HG03442 (cell line): ENCODE results near the gene SHF.

Experiments used
- ATAC-seq: cut with Tn5 transposase; IDR thresholded peaks from one replicate; pipeline ENCODE4 v1.9.1; 2021; ENCODE audit warnings: mild to moderate bottlenecking, moderate library complexity; ENCODE audit not compliant: unreplicated experiment

The SHF gene

DNA sequence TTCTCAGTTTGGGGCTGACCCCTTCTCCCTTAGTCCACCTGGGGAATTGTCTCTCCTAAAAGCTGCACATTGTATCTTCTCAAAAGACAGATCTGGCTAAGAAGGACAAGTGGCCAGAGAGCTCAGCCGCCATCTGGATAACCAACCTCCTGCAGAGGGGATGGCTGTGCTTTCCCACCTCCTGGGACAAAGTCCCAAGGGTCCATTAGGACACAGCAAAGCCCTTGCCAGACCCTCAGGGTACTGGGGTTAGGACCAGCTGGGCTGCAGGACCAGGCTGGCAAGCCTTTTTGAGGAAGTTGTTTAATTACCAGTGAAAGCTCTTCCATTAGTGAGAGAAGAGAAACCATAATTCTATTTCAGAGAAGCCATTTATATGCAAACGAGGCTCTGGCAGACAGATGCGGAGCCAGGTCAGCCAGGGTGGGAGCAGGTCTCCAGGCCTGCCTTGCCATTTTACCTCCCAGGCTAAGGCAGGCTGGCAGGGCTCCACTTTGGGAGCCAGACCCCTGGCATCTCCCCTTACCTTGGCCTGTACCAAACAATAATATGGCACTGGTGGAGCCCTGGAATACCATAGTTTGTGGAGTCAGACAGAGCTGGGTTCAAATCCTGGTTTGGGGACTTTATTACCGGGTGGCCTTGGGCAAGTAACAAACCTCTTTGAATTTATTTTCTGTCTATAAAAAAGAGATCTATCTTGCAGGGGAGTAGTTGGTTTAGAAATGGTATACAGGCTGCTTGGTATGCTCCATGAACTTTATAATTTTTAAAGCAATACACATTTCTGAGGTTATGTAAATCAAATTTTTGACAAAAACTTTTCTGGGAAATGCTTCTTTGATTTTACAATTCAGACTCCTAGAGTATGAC, 17.9 kb downstream of the SHF start:
- no peak for ATAC-seq

DNA sequence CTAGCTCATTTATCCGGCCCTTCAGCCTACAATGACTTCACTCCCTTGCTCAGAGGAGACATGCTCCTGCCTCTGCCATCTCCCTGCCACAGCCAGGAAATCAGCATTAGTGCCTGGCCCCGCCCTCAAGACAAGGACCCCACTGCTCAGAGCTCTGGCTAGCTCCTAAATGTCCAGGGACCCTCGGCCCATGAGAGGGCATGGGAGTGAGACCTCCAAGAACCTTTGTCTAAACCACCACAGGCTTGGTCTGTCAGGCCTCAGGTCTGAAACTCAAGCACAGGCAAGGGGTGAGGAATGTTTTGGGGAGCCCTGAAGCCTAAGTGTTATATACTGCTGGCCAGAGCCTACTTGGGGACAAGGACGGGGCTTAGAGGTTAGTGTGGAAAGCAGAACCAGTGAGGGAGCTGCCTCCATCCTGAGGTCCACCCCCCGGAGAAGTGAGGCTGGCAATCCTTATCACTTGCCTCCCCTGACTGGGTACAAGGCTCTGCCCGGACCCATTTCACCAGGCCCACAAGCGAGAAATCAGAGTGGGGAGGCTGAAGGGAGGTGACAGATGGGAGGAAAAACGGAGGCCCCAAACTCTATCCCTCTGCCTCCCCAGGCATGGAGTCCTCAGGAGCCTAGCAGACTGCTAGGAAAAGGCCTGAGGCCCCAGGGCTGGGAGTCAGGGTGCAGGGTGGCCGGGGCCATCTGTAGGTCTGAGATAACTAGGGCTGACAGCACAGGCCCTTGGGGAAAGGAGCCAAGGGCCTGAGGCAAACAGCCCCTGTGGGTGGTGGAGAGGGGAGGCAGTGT, 18.8 kb downstream of the SHF start:
- ATAC-seq, result no peak

DNA sequence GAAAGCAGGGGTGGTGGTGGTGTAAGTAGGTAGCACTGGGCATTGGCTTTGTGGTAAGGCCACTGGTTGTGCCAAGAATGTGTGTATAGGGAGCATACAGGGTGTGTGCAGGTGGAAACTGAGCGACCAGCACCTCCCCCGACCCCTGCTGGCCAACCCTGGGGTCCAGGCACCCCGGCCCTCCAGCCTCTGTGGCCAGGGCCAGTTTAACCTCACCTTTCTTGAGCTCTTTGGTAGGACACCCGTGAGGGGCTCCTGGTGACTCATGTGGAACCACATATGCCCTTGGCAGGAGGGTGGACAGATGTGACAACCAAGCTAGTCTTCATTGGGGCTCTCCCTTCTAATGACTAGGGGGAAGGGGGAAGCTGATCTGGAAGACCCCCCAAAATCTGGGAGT, 19.5 kb downstream of the SHF start:
- ATAC-seq, result no peak

DNA sequence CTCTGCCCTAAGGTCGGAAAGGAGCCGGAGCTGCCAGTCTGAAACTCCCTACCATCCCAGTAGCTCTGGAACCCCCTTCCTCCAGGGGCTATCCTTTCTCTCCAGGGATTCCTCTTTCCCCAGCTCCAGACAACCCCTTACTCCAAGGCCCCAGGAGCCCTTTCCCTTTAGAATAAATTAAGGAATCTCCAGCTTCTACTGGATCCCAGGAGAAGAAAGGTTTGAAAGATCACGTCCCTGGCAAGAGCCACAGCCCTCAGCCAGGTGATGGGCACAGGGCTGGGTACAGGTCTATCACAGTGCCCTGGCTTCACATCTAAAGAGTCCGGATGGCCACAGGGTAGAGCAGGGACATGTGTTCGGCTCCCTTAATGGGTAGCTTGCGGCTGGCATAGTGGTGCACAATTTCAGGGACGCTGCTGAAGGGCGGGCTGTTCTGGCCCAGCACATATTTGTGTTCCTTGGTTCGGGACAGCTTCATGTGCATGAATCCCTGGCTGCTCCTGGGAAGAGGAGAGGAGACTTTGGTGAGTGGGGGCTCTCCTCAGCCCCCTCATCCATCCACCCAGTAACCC, 20.0 kb downstream of the SHF start:
- ATAC-seq, result no peak

DNA sequence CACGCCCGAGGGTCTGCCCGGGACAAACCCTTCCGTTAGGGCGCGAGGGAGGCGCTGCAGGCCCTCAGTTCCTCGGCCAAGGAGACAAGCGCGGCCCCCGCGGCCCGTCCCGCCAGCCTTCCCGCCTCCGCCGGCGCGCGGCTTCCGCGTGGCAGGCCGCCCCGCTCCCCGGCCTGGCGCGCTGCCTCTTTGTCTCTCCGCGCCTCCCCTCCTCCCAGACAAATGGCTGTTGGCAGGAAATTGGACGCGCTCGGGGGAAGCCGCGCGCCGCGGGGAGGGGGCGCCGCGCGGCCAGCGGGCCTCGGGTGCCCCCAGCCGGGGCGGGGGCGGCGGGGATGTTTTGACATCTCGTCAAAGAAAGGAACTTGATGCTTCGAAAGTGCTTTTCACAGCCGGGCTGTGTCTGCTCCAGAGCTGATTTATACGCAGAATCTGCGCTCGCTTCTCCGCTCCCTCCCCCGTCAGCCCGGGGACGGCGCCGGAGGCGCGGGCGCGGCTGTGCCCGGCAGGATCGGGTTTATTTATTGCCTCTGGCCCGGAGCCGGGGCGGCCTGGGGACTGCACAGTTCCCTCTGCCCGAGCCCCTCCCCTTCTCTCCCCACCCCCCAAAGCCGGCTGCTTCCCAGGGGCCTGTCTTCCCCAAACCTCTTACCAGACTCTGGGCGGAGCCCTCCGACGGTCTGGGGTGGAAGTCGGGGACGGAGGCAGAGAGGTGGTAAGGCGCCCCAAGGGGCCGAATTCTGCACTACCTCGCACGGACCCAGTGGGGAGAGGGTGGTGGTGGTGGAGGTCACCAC, 20.7 kb downstream of the SHF start:
- ATAC-seq, result peak; percentile 88

DNA sequence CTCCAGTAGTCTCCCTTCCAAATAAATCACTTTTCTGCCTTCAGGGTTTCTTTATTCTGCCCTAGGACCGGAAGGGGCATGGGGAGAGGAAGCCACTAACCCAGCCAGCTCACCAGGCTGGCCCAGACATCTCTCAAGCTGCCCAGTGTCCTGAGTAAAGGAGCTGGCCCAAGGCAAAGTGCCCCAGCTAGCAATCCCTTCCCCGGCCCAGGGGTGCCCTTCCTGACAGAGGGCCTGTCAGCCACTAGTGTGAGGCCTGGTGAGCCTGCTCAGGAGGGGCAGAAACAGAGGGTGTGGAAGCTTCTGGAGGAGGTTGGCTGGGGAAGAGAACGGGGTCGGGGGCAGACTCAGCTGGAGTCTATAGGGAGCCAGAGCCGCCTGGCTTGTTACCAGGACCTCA, 22.2 kb downstream of the SHF start:
- ATAC-seq, result no peak

DNA sequence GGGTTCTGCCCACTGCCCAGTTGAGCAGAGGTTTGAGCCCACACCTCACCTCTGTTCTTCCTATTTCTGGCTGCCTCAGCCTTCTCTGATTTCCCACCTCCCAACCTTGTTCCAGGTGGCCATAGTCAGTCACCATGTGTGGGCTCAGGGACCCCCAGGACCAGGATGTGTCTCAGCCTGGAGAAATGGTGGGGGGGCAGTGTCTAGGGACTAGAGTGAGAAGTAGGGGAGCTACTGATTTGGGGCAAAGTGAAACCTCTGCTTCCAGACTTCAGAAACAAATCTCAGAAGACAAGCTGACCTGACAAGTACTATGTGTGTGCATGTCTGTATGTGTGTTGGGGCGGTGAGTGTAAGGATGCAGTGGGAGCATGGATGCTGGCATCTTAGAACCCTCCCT, 22.9 kb downstream of the SHF start:
- ATAC-seq, result no peak

DNA sequence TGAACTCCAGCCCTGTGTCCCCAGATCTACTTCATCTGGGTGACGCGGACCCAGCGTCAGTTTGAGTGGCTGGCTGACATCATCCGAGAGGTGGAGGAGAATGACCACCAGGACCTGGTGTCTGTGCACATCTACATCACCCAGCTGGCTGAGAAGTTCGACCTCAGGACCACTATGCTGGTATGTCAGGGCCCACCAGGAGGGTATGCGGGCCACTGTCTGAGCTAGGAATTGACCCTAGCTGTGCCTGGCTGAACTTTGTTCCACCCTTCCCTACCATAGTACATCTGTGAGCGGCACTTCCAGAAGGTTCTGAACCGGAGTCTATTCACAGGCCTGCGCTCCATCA, 24.3 kb downstream of the SHF start:
- ATAC-seq, result no peak

DNA sequence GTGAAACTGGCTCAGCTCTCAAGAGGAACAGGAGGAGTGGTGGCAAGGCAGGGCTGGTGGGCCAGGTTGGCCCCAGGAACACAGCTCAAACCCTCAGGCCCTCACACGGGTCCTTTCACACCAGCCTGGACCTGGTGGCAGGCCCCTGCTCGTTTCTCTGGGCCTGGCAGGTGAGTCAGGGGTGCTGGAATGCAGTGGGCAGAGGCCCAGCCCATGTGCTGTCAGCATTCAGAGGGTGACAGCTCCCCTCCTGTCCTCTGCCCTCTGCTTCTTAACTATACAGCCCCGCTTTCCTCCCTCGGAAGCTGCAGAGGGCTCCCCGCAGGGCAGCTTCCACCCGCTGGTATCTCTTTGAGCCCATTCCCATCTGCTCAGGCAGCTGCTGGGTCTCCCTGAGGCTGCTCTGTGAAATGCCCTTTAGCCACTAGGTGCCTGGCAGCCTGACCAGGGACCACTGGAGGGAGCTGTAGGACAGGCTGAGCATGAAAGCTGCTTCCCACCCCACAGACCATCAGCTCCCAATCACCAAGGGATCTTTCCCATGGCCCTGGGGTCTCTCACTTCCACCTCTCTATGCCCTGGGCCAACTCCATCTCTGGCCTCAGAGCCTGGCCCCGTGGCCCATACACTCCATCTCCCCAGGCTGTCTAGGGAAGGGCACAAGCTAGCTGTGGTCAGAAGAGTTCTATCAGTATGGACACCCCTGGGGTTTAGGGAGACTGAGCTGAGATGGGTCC, 24.8 kb downstream of the SHF start:
- peak; percentile 42 for ATAC-seq

DNA sequence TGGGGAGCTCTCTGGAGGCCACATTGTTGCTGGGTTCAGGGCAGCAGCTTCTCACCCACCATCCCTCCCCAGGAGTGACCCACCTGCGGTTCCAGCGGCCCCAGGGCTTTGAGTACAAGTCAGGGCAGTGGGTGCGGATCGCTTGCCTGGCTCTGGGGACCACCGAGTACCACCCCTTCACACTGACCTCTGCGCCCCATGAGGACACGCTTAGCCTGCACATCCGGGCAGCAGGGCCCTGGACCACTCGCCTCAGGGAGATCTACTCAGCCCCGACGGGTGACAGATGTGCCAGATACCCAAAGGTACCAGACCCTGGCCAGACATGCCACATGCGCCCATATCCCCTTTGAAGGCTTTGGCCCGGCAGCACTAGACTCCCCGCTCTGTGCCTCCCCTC, 26.1 kb downstream of the SHF start:
- no peak for ATAC-seq

DNA sequence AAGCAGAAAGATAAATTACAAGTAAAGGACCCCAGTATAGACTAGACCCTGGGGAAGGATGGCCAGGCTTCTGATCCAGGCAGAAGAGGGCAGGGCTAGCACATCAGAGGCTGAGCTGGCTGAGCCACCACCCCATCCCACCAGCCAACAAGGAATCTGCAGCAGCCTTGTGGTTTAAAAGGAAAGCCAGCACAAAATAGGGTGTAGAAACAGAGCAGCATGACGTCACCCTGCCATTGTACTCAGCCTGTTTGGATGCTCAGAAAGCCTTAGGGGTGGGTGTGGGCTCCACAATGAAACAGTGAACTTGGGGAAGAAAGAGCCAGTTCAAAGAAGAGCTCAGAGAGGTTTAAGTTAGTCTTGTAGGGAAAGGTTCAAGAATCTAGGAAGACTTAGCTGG, 29.8 kb downstream of the SHF start:
- ATAC-seq, result no peak

DNA sequence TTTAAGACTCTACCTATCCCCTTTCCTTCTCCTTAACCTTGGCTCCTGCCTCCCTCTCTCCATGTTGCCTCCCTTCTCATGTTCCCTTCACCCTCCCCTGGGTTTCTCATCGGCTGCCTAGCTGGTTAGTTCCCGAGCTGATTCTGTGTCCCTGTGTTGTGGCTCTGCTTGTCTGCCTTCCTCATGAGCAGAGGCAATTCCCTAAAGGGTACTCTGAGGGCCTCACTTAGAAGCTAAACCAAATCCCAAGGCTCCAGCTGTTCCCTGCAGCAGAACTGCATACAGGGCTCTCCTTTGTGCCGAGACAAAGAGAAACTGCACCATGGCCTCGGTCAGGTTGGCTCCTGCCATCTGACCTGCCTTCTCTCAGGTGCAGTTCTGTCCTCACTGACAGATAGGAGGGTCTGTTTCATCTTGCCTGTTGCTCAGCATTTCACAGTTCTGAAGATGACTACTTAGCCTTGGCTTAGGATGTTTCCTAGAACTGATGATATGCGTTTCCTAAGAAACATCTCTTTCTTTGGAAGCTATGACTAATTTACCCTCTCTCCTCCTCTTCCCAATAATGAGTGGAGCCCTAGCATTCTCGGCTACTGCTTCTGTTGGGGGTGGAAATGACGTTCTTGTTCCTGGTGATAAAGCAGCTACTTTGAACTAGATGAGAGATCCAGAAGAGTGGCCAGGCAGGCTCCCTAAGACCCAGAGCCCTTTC, 30.9 kb downstream of the SHF start:
- ATAC-seq, result no peak

DNA sequence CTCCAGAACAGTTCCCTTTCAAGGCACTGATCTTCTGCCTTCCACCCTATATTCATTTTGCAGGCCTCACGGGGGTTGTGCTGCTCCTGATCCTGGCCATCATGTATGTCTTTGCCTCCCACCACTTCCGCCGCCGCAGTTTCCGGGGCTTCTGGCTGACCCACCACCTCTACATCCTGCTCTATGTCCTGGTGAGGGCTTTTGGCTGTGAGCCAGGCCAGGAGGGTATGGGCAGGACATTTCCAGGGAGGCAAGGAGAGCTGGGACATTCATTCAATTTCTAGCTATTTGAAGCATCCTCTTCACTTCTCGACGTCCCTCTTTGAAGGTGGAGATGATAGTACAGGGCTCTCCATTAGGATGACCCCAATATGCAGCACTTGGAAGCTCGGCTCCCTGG, 32.0 kb downstream of the SHF start:
- ATAC-seq, result no peak

DNA sequence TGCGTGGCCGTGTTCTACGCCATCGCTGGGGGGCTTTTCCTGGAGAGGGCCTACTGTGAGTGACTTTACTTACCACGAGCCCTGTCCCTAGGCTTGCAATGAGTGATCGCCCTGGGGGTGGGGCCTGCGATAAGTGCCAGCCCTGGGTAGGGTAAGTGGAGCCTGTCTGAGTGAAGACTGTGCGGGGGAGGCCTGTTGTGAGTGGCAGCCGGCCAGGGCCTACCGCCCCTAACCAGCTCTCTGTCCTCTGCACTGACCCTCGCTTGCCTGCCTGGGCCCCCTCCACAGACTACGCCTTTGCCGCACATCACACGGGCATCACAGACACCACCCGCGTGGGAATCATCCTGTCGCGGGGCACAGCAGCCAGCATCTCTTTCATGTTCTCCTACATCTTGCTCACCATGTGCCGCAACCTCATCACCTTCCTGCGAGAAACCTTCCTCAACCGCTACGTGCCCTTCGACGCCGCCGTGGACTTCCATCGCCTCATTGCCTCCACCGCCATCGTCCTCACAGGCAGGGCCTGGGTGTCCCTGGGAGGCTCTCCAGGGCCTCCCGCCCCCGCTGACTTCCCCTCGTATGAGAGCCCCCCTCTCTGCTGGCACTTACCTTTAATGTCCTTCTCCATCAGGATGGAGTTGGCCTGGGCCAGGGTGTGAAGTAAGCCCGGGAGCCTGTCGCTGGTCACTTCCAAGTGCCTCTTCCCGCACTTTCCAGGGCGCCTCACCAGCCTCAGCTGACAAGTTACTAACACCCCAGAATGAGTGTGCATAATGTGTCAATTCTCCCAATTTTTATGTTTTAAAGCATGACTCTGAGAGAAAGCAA, 35.6 kb downstream of the SHF start:
- ATAC-seq, result no peak

DNA sequence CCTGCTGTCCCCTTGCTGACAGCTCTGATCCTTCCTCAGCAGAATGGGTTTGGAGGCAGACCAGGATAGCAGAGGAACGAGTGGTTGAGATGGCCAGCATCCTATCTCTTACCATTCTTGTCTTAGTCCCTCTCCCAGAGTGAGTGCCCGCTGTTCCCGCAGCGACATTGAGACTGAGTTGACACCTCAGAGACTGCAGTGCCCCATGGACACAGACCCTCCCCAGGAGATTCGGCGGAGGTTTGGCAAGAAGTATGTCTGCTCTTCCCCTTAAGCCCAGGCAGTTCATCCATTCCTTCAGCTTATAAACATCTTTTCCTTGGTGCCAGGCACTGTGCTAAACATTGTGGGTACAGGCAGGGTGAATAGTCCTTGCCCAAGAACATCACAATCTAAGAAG, 36.8 kb downstream of the SHF start:
- no peak for ATAC-seq

DNA sequence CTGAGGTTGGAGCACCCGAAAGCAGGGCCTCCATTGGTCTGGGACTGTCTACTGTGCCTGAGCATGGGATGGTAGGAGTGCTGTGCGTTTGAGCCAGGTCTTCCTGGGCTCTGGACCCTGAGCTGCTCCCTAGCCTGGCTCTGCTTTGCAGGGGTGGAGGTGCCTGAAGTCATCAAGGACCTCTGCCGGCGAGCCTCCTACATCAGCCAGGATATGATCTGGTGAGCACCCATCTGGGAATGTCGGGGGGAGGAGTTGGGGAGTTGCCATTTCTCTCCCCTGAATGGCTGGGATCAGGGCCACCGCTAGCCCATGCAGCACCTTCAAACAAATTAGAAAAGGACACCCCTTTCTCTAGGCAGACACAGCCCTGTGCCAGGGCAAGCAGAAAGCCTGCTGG, 37.3 kb downstream of the SHF start:
- no peak for ATAC-seq

DNA sequence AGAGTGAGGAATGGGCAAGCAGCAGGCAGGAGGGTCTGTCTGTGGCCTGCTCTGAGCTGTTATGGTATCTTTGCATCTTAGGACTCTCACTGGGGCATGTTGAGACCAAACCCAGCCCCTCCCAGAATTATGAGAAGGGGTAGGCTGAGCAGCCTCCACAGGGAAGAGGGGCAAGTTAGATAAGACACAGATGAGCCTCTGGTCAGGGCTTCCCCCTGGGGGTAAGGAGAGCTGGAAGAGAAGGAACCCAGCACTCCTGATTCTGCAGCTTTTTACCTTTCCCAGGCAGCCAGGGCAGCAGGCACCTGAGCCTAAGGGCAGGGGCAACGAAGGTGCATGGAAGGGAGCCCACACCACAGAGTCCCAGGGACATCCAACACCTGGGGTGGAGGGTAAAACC, 38.7 kb downstream of the SHF start:
- ATAC-seq, result no peak

DNA sequence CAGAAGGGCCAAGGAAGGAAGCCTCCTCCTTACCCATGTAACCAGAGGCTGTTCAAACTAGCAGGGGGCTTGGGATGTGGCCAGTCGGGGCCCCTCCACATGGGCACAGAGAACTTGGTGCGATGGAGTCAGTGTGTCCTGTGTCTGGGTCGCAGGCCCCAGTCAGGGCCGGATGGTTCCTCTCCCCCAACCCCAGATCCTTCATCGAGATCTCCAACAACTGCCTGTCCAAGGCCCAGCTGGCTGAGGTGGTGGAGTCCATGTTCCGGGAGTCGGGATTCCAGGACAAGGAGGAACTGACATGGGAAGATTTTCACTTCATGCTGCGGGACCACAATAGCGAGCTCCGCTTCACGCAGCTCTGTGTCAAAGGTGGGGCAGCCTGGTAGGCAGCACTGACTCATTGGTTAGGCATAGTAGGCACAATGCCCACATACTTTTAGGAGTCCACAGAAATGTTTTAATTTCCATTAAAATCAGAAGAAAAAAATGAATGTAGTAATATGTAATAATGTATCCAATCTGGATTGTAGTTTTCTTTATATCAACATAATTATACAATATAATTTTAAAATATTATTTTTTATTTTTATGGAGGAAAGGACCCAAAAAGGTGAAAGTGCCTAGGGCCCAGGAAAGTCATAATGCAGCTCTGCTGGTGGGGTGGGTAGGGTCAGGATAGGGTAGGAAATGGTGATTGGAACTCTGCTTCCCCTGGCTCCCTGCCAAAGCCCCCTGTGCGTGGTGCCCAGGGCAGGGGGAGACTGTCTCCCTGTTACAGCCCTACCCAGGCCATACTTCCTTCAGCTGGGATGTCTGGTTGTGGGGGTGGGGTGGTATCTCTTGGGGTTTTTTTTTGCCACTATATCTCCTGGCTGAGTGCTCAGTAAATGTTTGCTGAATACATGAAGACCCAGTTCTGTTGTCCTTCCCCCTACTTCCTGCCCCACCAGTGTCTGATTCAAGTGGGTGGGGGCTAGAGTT, 39.4 kb downstream of the SHF start:
- no peak for ATAC-seq
